ENCODE data around the gene CELF6.

DNA sequence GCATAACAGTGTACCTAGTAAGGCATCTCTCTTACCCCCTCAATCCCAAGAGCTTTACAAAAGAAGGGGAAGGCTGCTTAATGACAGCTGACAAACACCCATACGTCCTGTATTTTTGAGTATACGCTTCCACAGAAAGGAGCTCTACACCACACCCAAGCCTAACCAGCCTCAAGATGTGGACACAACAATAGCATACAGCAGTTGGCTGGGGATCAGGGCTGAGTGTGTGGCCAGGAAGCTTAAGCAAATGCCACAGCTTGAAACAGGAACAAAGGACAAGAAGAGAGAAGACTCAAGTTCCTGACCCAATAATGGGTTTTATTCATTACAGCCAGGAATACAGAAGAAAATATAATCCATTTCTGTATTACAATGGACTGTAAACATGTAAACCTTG is 48.9 kb upstream of the CELF6 start:
- TF ChIP-seq TAF1 (IDR thresholded peaks at IDR 0.05; ENCODE audit: borderline replicate concordance, insufficient read depth, low read length), result no peak
- TF ChIP-seq REST (IDR thresholded peaks at IDR 0.05; ENCODE audit: insufficient read depth in 1 of 2, low read depth in 2 of 2, low read length in 2 of 2), result no peak
